Measurements from ENCODE around the gene RNF5.

Gene RNF5

DNA sequence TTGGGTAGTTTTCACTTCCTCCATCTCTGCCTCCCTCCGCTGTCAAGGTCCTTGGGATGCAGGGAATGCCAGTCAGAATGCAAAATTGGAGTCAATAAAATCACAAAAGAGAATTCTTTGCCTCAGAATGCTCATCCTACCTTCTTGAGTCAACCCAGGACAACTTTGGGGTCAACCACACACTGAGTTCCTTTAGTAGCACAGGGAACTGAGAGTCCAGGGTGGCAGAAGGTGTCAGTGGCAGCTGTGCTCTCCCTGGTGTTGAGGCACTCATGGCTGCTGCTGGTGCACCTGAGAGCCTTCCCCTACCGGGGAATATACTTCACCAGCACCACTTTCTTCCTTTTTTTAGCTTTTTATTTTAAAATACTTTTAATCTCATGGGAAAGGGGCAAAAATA is 46.5 kb downstream of the RNF5 start:
- TF ChIP-seq, protein P1, sequence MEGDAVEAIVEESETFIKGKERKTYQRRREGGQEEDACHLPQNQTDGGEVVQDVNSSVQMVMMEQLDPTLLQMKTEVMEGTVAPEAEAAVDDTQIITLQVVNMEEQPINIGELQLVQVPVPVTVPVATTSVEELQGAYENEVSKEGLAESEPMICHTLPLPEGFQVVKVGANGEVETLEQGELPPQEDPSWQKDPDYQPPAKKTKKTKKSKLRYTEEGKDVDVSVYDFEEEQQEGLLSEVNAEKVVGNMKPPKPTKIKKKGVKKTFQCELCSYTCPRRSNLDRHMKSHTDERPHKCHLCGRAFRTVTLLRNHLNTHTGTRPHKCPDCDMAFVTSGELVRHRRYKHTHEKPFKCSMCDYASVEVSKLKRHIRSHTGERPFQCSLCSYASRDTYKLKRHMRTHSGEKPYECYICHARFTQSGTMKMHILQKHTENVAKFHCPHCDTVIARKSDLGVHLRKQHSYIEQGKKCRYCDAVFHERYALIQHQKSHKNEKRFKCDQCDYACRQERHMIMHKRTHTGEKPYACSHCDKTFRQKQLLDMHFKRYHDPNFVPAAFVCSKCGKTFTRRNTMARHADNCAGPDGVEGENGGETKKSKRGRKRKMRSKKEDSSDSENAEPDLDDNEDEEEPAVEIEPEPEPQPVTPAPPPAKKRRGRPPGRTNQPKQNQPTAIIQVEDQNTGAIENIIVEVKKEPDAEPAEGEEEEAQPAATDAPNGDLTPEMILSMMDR (IDR thresholded peaks at IDR 0.05; ENCODE audit: borderline replicate concordance, insufficient read depth, low read depth, low read length): no peak
- no peak overlapping the region for H3K4me3 ChIP-seq (ENCODE audit: low read depth, low read length)

GRCh38 chr6:32226434-32226833 is 48.2 kb downstream of the RNF5 start:
- no peak overlapping the region for H3K4me3 ChIP-seq (ENCODE audit: low read depth, low read length)
- TF ChIP-seq, protein P1 (IDR thresholded peaks at IDR 0.05; ENCODE audit: borderline replicate concordance, insufficient read depth, low read depth, low read length): no peak
